ENCODE results near the gene EPHB1.

Gene EPHB1

DNA sequence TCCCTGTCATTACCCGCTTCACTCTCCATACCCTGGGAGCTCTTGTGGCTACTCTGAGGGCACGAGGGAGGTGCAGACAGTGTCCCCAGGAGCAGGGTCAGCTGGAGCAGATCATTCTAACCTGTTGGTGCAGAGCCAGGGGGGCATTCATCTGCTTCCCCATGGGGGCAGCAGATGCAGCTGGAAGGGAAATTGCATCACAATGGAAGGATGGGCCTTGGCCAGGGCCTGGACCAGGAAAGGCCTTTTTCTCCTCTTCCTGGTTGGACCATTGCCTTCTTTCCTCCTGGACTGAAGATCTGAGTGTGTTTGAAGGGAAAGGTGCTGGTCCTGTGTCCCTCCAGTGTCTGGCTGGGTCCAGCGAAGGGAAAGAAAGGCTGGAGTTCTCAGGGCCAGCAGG, 55.7 kb downstream of the EPHB1 start:
- no peak for DNase-seq (ENCODE audit: low read depth)

DNA sequence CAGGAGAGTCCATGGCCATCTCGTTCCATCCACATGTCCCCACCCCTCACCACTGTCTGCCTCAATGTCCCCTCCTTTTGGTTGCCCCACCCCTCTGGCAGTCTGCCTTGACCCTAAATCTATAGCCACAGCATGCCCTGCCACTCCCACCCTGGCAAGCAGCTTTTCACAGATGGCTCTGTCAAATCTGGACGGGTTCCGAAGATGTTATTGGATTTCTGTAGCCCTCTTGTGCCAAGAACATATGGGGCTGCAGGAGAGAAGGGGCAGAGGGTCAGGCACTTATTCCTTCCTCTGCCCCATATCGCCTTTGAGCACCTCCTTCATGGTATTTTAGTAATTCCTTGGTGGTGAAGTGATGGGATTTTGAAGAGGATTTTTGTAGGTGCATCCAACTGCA, 57.1 kb downstream of the EPHB1 start:
- no peak for DNase-seq (ENCODE audit: low read depth)

DNA sequence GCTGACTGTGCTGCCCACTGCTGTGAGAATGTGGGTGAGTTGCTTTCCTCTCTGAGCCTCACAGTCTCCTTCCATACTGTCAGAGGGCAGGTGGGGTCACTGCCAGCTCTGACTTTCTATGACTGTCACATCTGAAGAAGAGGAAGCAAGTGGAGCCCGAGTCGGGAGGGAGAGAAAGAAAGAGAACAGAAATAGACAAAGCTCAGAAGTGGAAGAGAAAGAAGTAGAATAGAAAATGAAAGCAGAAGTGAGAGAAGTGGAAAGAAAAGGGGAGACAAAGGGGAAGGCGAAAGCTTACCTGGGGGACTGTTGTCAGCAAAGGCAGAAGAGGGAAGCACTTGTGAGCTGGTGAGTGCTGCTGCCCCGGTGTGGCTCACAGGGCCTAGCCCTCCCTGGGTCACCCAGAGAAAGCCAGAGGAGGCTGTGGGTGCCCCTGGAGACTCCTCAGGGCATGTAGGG, 57.9 kb downstream of the EPHB1 start:
- DNase-seq (ENCODE audit: low read depth) = no peak

DNA sequence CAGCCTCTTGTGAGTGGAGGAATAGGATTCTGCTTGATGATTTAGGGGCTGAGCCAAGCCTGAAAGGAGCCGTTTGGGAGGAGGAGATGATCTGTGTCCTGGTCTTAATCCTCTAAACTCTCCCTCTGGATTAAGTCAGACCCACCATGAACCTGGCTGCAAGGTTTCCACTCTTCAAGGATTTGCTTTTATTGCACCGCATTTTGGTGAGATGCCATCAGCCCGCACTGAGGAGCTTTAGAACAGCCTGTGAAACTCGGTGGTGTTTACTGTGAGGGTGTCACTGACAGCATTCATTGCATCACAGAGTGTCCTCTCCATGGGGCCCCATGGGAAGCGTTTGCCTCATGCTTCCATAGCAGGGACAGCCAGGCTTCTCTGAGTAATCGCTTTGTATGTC, 59.2 kb downstream of the EPHB1 start:
- DNase-seq (ENCODE audit: low read depth) = no peak

DNA sequence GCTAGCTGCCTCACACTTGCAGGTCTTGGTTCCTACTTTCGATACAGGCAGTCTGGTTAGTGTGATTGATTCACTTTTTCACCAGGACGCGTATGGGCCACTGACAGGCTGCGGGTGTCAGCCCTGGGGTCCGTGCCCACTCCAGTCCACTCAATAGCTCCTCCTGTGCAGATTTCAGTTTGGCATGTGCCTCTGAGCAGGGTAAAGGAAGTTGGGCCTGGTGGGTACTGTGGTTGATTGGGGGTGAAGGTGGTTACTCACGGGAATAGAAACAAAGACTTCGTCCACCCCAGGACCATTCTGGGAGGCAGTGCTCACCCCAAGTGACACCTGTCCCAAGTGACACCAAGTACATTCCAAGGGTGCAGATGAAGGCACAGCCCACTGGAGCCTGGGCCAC, 62.3 kb downstream of the EPHB1 start:
- DNase-seq (ENCODE audit: low read depth) = no peak

DNA sequence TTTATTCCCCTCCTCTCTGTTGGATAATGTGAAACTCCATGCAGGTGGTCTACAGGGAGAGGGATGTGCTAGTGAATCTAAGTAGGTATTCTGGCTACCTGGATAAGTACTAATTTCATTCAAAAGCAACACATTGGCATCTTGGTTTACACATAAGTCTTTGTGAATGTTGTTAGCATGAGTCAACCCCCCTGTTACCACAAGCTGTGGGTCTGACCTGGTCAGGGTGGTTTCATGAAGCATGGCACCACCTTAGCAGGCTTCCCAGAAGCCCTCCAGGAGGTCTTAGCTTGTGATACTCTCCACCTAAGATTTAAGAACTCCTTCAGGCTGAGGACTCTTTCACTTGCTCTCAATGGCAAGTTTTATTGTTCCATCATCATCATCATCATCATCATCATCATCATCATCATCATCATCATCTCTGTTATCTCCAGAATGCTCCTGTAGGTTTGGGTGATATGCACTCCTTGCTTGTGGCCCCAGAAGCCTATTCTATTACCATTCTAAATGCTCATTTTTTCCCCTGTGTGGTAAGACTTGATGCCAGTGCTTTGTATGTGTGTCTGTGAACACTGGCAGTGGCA, 62.8 kb downstream of the EPHB1 start:
- DNase-seq (ENCODE audit: low read depth) = no peak

DNA sequence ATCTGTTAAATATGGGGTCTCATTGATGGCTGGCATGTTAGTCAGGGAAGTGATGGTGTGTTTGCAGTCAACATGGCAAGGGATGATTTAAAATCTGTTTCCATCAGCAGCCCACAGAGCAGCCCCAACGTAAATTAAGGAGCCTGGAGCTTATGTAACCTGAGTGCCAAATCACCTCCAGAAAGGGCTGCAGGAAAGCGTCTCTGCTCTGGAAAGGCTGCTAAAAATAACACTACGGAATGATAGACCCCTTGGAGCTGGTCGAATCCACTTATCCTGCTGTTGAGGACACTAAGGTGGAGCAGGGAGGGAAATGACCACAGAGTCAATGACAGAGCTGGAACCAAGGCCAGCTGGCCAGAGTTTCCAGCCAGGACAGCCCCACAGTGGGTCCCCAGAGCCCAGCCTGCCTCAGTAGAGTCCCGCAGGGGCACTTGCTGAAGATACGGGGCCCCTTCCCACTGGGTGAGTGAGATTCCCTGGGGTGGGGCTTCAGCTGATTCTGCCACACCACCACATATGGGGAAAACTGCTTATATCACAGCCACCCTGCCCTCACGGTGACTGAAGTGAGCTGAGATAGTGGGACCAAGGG, 63.5 kb downstream of the EPHB1 start:
- DNase-seq (ENCODE audit: low read depth) = no peak

DNA sequence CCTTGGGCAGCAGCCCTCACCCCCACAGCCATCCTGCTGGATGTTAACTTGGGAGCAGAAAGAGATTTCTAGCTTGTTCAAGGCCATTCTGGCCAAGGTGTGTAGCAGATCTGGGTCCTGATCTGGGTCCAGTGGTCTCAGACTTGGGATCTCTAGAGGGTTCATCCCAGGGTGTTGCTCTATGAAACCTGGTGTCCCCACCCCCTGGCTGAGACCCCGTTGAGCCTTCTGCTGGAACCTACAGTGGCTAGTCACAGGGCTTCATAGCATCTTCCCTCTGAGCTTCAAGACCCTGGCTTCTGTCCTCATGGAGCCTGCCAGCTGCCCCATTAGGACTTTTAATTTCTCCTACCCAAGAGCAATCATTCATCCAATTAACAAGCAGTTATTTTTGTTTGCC, 64.3 kb downstream of the EPHB1 start:
- no peak for DNase-seq (ENCODE audit: low read depth)

DNA sequence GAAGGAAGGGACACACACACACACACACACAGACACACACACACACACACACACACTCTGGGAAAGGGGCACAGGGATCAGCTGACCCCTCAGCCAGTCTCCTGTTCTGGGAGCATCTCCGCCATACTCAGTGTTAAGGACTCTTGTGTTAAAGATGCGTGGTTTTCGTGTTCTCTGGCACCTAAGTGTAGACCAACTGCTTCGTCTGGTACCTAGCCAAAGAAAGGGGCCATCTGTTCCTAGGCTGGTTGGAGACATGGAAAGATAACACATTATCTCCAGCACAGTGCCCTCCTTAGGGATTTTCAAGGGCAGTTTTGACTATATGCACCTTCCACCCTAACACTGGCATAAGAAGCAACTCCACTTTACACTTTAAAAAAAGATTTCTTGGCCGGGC, 65.1 kb downstream of the EPHB1 start:
- no peak for DNase-seq (ENCODE audit: low read depth)

DNA sequence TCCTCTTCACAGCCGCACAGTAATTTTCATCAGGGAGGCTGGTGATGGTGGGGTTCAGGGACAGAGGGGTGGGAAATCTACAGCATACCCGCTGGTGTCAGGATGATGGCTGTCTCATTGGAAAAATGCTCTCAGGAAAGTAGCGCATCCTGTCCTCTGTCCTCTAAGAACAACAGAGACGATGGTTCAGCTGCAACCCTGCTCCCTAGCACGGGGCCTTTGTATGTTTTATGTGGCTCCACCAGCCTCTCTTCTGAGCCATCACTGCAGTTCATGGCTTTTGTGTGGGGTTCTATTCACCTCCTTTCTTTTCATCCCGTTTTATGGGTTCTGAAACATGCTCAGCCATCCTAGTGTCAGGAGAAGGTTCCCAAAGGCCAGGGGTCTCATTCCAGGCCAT, 68.9 kb downstream of the EPHB1 start:
- no peak for DNase-seq (ENCODE audit: low read depth)

DNA sequence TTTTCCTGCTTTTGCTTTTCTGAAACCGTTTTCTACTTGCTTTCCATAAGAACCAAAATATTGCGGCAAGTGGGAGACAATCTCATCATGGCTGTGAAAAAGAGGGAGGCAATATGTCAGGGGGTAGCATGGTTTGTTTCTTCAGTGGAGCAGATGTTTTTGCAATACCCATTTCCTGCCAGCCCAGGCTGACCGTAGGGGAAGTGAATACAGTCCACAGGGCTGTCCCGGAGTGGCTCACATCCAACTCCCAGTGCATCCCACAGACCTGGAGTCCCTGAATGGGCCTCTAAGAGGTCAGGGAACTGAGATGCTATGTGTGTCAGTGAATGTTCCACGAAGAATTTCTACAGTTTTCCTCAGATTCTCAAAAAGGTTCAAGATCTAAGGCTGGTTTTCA, 69.6 kb downstream of the EPHB1 start:
- no peak for DNase-seq (ENCODE audit: low read depth)

DNA sequence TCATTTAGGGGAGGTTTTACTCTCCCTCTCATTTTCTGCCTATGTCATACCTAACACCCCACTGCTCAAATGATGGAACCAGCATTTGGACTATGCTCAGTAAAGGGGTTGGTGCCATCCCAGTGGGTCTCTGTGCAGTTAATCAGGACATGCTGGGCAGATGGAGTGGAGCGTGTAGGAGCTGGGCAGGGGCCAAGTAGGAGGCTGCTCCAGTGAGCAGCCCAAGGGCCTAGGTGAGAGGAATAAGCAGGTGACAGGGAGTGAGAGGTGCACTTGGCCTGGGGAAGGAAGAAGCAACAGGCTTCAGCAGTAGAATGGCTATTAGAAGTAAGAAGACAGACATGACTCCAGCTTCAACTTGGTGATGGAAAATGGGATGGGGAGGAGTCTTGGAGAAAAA, 72.2 kb downstream of the EPHB1 start:
- no peak for DNase-seq (ENCODE audit: low read depth)

DNA sequence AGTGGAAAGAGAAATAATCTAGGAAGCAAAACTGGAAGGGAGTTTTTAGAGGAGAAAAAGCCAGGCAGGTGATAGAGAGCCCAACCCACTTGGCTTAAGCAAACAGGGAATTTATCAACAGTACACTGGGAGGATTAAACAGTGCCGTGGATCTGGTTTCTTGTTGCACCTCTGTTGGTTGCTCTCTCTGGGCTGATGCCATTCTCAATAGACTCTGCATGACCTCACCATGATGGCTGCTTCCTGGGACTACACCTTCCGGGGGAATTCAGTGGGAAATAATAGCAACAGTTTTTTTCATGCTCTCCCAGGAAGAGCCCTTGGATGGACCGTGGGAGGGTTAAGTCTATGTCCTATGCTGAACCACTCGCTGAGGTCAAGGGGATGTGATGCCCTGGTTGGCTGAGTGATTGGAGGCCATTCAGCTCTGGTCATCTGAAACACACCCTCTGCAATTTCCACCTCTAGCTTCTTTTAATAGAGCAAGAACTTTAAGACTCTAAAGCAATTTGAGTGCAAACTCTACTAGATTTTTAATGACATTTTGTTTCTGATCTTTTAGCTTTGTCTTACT, 74.2 kb downstream of the EPHB1 start:
- no peak for DNase-seq (ENCODE audit: low read depth)

DNA sequence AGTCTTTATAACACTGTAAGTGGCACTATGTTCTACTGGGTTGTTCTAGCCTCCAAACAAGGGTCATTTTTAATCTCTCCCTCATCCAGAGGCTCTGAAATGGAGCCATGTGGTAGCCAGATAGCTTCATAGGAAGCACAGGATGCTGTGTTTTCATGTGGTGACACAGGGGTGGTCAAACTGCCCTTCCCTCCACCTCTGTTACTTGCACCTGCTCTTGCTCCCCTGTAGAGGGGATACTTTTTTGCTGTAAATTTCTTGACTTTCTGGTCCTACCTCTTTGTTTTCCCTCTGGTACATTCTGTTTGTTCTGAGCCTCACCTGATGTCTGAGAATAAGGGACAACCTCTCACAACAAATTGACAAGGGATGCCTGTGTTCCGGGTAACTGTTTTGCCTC, 76.8 kb downstream of the EPHB1 start:
- DNase-seq (ENCODE audit: low read depth) = no peak

DNA sequence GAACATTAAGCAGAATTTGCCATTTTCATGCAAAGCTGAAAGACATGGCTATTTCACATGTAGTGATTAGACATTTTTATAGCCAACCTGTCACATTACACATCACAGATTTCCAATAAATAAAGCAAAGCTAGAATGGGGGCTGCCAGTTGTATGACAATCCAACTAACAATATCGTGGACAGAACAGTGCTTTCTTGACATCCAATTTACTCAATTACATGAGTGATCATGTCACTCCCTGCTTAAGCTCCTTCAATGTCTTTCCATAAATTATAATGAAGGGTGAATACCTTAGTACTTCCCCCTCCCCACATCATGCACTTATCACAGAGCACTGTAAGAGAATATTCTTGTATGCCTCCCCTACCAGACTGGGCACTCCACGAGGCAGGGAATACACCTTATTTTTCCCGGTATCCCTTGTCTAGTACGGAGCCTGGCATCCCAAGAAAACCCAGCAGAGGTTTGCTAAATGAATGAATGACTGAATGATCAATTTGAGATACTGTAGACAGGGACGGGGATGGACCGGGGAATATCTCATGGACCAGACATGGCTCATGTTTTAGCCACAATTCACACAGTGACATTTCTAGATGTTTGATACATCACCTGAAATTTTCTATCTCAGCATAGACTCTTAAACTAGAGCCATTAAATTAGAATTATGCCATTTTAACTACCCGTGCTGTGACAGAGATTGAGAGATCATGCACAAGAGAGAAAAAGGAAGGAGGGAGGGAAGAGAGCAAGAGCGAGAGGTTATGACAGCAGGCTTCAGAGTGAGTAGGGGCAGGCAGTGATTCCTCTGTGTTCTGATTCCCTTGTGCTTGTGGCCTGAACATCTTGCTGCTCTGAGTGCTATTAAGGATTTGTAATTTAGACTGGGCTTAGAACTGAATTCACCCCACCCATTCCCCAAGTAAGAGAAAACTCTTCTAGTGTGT, 77.7 kb downstream of the EPHB1 start:
- no peak for DNase-seq (ENCODE audit: low read depth)

DNA sequence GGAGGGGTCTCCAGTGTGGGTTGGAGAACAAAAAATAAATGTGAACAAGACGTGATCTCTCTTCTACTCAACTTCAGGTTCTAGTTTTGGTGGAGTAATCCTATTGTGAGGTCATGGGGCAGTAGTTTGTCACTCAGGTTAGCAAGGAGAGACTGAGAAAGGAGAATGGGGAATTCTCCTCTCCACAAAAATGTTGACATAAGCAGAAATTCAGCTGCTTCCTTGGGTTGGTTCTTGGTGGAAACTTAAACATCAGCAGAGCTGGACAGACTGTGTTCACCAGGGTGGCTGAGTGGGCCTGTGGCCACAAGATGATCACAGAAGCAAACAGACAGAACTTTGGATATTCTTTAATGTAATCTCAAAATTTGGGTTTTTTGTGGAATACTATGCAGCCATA, 78.7 kb downstream of the EPHB1 start:
- no peak for DNase-seq (ENCODE audit: low read depth)

DNA sequence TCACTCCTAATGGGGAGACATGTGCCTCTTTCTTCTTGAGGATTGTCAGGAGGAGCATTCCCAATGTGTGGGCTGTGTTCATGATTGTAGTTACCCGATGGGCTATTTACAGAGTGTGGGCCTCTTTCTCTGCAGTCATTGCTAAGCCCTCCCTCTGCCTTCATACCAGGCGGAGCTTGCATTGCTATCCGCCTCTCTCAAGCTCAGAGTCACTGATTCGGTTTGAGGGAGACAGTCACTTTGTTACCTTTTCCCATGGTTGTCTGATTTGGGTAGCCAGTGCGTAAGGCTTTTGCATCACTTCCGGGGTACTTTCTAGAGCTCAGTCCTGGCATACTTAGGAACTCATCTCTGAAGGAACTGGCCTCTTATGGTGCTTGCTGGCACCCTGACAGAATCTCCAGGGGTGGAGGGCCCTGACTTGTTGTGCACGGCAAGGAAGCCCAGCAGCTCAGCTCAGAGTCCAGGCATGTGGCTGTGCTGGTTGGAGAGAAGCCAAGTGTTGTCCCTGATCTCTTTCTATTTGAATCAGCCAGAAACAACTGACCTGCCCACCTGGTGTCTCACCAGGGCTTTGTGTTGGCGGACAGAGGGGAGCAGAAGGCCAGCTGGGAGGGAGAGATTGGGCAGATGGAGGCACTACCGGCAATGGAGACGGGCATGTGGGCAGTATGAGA, 79.8 kb downstream of the EPHB1 start:
- DNase-seq (ENCODE audit: low read depth) = no peak

DNA sequence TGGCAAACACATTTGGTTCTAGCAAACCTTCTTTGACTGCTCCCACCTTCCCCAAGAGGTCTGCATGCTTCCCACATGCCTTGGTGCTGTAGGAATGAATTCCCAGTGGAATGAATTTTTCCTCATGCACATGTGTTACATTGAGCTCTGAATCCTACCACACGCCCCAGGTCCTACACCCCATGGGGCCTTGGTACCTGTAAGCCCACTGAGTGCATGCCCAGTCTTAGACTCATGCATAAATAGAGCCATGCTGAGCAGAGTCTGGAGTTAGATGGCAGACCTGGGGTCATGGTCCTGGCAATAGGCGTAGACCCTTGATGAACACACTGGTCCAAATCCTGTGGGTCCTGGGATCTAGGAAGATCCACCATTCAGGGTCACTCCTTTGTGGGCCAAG, 81.8 kb downstream of the EPHB1 start:
- no peak for DNase-seq (ENCODE audit: low read depth)

DNA sequence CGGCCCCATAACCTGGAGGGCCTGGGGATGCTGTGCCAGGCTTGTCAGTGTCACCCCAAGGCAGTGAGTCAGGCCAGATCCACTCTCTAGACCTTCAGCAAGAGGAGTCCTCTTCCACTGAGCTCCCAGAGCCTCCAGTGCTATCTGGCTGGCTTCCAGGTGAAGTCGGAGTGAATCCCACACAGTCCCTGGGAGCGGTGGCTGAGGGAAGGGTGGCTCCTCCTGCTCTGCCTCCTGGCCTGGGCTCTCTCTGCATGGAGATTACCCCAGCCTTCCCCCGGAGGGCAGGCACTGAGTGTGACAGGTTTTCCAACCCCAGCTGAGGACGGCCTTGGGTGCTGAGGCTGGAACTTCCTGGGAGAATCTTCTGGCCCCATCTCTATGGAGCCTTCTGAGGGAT, 82.7 kb downstream of the EPHB1 start:
- DNase-seq (ENCODE audit: low read depth) = no peak

DNA sequence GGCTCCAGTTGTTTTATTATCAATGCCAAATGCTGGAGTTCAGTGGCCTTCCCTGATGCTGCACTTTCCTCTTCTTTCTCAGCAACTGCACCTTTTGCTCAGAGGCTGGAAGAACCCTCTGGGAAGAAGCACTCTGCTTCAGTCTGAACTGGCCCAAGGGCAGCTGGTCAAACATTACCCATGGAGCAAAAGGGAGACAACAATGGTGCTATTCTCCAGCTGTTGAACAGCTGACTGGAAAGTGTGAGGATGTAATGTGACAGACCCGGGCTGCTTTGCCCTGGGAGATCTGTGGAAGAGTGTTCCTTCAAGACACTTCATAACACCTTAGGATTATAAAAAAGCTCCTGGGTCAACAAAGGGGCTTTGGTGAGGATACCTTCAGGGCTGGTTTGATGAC, 84.9 kb downstream of the EPHB1 start:
- DNase-seq (ENCODE audit: low read depth) = no peak

DNA sequence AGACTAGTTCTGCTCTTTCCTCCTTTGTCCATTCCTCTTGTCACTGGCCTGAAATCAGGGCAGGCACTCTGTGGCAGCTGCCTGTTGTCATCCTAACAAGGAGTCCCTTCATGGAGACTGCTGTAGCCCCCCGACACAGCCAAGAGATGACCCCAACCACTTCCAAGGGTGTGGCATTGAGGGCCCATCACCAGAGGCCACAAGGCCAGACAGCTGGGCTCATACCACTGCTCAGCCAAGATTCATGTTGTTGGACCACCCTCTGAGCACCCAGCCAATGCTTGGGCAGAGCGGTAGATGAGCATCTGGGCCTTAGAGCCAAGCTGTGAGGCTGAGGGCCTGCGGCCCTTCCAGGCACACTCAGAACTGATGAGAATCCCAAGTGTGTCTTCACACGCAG, 85.4 kb downstream of the EPHB1 start:
- DNase-seq (ENCODE audit: low read depth) = no peak

DNA sequence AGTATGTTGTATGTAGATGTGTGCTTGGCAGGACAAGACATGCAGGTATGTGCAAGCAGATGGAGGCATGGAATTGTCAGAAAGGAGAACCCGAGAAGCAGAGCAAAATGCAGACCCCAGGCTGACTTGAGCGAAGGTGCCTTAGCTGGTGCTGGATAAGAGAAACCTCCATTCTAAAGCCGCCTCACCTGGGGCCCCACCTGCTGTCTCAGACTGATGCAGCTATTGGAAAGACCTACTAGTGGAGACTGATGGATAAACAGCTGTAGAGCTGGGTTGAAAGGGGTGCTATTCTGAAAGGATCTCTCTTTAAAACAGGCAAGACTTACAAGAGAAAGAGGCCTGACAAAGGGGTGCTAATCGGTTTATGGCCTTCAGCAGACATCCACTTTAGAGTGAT, 86.2 kb downstream of the EPHB1 start:
- no peak for DNase-seq (ENCODE audit: low read depth)
